ENCODE results near the gene KIAA2012. TPM values are rescaled to one million over a fixed set of nuclear protein-coding genes. Genes with fewer than 3 reads are reported as not detected.

KIAA2012 gene
- total and polyA plus RNA-seq, 9 donors = 0.05 to 5.2 (median 0.27) TPM; not detected in 2

GRCh38 chr2:202039278-202040078, 33.6 kb upstream of the KIAA2012 start:
- TF ChIP-seq POLR2A (IDR thresholded peaks at IDR 0.05) (no peak), CTCF (IDR thresholded peaks at IDR 0.05) (no peak), EP300 (IDR thresholded peaks at IDR 0.05) (no peak)
- intact Hi-C loops (cut with DNase I) = loop anchor here (5.0 to 10.0 kb wide), 5 partner anchors 133 to 237 kb away; no protein-coding TSS in a partner anchor
- H3K36me3 ChIP-seq = no peaks in the 10 kb centered on the region
- WGBS, 3 donors = 13 to 24% (median 16%) methylated on average over 13 of the region's 13 CpGs
- H3K4me3 ChIP-seq = peak overlapping the region; percentile 14
- no peaks in the 10 kb centered on the region for H3K27me3 ChIP-seq
- DNase-seq = no peak
- peaks cover 18% of the 10 kb centered on the region for H3K4me1 ChIP-seq (ENCODE audit: insufficient read depth)
- H3K27ac ChIP-seq = peak overlapping the region in 1 of 2 donors; percentile 5
- H3K9me3 ChIP-seq = no peaks in the 10 kb centered on the region

GRCh38 chr2:202040079-202040844, 32.8 kb upstream of the KIAA2012 start:
- no peak for DNase-seq
- WGBS, 3 donors = 25 to 59% (median 25%) methylated on average over 4 of the region's 4 CpGs
- TF ChIP-seq CTCF (IDR thresholded peaks at IDR 0.05) (no peak), POLR2A (IDR thresholded peaks at IDR 0.05) (no peak), EP300 (IDR thresholded peaks at IDR 0.05) (no peak)
- H3K36me3 ChIP-seq = no peaks in the 10 kb centered on the region
- no peak overlapping the region for H3K4me3 ChIP-seq
- H3K4me1 ChIP-seq (ENCODE audit: insufficient read depth) = peaks cover 16% of the 10 kb centered on the region
- H3K27me3 ChIP-seq = no peaks in the 10 kb centered on the region
- no peaks in the 10 kb centered on the region for H3K9me3 ChIP-seq
- intact Hi-C loops (cut with DNase I) = no loop called here
- H3K27ac ChIP-seq = no peak overlapping the region

GRCh38 chr2:202042444-202042843, 30.6 kb upstream of the KIAA2012 start:
- TF ChIP-seq EP300 (IDR thresholded peaks at IDR 0.05) (no peak), POLR2A (IDR thresholded peaks at IDR 0.05) (no peak), CTCF (IDR thresholded peaks at IDR 0.05) (no peak)
- 94 to 97% (median 94%) methylated on average over 5 of the region's 5 CpGs for WGBS, 3 donors
- Histone ChIP-seq H3K27me3 (no peaks in the 10 kb centered on the region), H3K4me1 (ENCODE audit: insufficient read depth) (peaks cover 6% of the 10 kb centered on the region), H3K9me3 (no peaks in the 10 kb centered on the region), H3K4me3 (no peak overlapping the region), H3K36me3 (no peaks in the 10 kb centered on the region), H3K27ac (no peak overlapping the region)
- no peak for DNase-seq
- intact Hi-C loops (cut with DNase I) = no loop called here

GRCh38 chr2:202043475-202043874, 29.6 kb upstream of the KIAA2012 start:
- 85 to 92% (median 89%) methylated on average over 6 of the region's 6 CpGs for WGBS, 3 donors
- no peak for DNase-seq
- no peaks in the 10 kb centered on the region for H3K36me3 ChIP-seq
- H3K4me1 ChIP-seq (ENCODE audit: insufficient read depth) = peaks cover 6% of the 10 kb centered on the region
- H3K4me3 ChIP-seq = no peak overlapping the region
- H3K27me3 ChIP-seq = no peaks in the 10 kb centered on the region
- intact Hi-C loops (cut with DNase I) = no loop called here
- no peak overlapping the region for H3K27ac ChIP-seq
- no peaks in the 10 kb centered on the region for H3K9me3 ChIP-seq
- TF ChIP-seq CTCF (IDR thresholded peaks at IDR 0.05) (no peak), EP300 (IDR thresholded peaks at IDR 0.05) (no peak), POLR2A (IDR thresholded peaks at IDR 0.05) (no peak)
